Umbilical cord (tissue), 2 donors: ENCODE data around the gene FAM193A. TPM values are rescaled to one million over a fixed set of nuclear protein-coding genes. Genes with fewer than 3 reads are reported as not detected.
"Not testable (repeated sequence)": the region's sequence is repeated elsewhere in the genome, so short reads cannot be mapped to it uniquely, and the experiment has no call there.

ENCODE experiments used
- DNase-seq: peaks from one replicate; pipeline ENCODE4 v3.0.0-alpha.2; 2015; ENCODE audit warnings: low spot score
- total RNA-seq: library from RNA; depleted of rRNA; stranded (reverse); fragments of >200 nt; gene quantifications from one replicate; pipeline ENCODE4 v1.2.3, GENCODE V29; 2014; ENCODE audit warnings: low replicate concordance; ENCODE audit not compliant: insufficient read depth

Gene FAM193A
- total RNA-seq, 1 donor from 2014 or later: 23.4 TPM

DNA sequence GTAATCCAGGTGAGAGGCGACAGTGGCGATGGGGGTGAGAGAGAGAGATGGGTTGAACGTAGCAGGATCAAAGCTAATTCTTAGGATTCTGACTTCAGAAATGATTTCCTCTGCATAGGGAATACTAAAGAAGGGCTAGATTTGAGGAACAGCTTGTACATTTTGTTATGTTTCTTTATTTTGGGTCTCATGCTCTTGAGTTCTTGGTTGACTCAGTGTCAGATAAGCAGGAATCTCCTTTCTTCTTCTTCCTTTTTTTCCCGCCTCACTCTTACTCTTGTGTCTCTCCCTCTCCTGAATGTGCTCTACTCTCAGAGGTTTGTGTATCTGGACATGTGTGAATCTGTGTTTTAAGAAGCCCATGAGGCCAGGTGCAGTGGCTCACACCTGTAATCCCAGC, 36.4 kb downstream of the FAM193A start:
- DNase-seq: no peak

DNA sequence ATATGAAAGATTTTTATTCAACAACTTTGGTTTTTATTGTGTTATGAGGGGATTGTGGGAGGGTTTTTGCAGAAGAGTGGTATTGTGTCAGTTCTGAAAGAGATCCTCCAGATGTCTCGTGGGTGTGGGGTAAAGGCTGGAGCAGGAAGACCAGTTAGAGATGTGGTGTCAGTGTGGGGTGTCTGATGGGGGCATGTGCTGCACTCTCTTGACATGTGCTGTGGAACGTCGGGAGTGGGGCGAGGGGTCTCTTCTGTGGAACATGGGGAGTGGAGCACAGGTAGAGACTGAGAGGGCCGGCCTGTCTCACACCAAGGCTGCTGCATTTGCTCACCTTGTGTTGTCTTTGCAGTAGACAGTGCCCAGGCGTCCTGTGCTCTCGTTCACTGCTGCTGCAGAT, 37.6 kb downstream of the FAM193A start:
- no peak for DNase-seq

DNA sequence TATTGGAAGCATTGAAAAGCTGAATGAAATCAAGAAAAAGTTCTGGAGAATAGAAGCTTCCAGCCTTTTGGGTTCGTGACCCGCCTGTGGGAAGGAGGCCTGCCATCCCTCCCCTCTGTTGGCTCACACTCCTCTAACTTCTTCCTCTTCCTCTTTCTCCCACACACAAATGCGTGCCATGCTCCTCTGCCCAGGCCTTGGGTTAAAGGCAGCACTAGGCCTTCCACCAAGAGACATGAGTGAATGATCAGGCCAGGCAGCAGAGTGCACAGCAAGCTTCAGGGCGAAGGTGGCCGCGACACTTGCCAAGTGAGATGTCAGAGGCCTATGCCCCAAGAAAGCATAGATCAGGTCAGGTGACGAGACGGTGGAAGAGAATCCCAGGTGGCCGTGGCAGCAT, 38.4 kb downstream of the FAM193A start:
- DNase-seq: no peak

DNA sequence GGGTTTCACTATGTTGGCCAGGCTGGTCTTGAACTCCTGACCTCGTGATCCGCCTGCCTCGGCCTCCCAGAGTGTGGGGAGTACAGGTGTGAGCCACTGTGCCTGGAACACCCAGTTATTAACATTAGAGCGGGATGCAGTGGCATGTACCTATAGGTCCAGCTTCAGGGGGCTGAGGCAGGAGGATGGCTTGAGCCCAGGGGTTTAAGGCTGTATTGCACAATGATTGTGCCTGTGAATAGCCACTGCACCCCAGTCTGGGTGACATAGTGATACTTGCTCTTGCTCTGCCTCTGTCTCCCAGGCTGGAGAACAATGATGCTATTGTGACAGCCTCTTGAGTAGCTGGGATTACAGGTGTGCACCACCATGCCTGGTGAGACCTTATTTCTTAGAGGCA, 39.8 kb downstream of the FAM193A start:
- DNase-seq: no peak

DNA sequence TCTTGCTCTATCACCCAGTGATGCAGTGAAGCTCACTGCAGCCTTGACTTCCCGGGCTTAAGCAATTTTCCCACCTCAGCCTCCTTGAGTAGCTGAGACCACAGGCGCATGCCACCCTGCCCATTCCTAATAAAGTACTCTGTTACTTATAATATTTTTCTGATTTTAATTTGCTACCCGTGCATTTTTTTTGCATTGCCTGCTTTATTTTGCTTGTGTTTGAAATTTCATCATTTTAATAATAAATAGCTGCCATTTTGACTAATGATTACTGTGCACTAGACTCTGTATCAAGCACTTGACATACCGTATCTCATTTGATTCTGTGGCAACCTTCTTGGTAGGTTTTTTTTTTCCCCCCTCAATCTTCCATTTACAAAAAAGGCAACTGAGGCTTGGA, 41.7 kb downstream of the FAM193A start:
- DNase-seq: no peak

DNA sequence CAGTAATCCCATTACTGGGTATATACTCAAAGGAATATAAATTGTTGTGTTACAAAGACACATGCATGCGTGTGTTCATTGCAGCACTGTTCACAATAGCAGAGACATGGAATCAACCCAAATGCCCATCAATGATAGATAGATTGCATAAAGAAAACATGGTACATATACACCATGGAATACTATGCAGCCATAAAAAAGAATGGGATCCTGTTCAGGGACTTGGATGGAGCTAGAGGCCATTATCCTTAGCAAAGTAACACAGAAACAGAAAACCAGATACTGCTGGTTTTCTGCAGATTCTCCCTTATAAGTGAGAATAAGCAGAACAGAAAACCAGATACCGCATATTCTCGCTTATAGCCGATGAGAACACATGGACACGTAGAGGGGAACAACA, 43.5 kb downstream of the FAM193A start:
- DNase-seq: no peak

DNA sequence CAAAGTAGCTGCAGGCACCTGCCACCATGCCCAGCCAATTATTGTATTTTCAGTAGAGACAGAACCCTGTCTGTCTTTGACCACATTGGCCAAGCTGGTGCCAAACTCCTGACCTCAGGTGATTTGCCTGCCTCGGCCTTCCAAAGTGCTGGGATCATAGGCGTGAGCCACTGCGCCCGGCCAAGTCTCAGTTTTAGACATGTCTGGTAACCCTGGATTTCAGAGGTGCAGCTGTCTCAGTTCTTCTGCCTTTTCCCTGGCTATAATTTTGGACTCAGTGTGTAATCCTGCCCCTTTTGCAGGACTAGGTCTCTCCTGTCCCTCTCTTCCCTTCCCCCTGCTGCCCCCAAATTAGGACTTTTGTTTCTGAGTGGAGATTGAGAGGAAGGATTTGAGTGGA, 46.6 kb downstream of the FAM193A start:
- no peak for DNase-seq

DNA sequence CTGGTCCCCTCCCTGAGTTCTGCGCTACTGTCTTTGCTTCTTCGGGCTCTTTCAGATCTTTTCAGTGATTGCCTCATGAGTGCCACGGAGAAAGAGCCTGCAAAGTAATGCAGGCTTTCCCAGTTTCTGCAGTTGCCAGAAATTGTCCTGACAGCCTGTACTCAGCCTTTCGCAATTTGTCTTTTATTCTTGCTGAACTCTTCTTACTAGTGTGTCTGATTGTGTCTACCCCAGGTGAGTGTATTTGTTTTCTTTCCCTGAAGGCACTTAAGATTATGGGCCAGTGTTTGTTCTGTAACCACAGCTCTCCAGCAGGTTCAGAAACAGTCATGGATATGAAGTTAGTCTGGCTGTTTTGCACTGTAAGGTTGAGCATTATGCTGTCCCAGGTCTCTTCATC, 47.1 kb downstream of the FAM193A start:
- peak; percentile 65 for DNase-seq

DNA sequence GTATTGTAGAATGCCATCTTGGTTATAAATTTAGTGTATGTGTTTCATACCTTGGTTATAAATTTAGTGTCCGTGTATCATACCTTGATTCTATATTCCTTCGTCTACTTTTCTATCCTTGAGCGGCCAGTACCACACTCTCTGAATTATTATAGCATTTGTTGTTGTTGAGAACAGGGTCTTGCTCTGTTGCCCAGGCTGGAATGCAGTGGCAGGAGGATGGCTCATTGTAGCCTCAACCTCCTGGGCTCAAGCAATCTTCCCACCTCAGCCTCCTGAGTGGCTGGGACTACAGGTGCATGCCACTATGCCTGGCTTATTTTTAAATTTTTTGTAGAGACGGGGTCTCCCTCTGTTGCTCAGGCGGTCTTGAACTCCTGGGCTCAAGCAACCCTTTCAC, 50.1 kb downstream of the FAM193A start:
- no peak for DNase-seq

DNA sequence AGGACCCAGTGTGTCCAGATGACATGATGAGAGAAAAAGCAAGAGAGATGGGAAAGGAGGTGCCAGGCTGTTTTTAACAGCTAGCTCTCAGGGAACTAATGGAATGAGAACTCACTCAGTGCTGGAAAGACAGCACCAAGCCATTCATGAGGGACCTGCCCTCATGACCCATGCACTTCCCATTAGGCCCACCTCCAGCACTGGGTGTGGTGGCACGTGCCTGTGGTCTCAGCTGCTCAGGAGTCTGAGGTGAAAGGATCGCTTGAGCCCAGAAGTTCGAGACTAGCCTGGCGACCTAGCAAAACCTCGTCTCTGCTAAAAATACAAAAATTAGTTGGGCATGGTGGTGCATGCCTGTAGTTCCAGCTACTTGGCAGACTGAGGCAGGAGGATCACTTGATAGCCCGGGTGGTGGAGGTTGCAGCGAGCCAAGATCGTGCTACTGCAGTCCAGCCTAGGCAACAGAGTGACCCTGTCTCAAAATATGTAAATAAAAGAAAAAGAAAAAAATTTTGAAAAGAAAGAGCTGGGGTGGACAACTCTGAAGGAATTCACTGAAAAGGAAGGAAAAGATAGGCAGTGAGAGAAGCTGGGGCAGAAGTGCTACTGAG, 50.9 kb downstream of the FAM193A start:
- no peak for DNase-seq

DNA sequence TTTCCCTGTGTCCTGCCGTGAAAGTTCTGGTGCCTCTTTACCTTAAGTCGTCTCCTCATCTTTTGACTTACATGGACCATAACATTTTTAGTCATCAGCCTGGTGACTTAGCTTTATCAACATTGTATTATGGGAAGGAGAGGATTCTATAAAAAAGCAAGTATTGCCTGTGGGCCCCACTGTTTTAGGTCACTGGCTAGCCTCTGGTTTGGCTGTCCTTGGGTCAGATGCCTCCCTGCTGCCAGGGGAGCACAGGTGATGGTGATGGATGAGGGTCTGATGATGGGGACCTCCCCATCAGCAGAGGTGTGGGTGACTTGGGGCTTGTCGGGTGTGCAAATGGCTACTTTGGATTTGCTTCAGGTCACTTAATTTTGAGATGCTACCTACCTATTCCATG, 51.8 kb downstream of the FAM193A start:
- DNase-seq: no peak

DNA sequence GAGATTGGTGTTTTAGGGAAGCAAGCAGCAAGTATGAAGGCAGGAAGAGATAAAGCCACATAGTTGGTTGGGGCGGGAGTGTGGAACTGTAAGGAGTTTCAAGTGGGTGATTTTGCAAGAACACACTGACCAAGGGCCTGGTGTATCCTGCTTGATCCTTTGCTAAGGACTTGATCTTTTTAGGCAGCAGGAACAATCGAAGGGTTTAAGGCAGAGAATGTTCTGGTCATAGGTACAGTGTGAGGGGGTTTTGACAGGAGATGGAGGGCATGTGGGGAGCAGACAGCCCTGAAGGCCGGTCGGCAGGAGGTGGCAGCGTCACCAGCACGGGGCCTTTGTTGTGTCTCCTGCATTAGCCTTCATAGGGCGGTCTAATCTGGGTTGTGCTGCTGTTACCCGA, 54.7 kb downstream of the FAM193A start:
- DNase-seq: peak; percentile 78

DNA sequence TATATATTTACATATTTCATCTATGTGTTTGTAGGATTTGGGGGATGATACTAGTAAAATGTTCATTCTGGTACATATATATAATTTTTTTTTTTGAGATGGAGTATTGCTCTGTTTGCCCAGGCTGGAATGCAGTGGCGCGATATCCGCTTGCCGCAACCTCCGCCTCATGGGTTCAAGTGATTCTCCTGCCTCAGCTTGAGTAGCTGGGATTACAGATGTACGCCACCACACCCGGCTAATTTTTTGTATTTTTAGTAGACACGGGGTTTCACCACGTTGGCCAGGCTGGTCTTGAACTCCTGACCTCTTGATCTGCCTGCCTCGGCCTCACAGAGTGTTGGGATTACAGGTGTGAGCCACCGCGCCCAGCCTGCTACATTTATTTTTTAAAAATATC, 55.6 kb downstream of the FAM193A start:
- not testable (repeated sequence) for DNase-seq

DNA sequence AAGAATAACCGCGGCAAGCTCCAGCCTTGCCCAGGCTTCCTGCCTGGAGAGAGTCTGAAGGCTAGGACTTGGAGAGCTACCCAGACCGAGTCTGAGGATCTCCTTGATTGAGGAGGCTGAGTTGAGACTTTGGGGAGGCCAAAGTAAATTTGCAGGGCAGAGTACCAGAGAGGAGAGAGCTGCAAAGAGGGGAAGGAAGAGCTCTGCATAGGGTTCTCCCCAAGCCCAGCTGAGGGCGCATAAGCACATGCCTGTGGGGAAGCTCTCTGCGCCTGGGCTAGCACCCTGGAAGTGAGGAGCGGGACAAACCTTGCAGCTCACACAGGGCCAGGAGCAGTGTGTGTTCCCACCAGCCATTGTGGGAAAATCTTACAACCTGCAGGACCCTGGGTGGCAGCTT, 56.1 kb downstream of the FAM193A start:
- DNase-seq: no peak

DNA sequence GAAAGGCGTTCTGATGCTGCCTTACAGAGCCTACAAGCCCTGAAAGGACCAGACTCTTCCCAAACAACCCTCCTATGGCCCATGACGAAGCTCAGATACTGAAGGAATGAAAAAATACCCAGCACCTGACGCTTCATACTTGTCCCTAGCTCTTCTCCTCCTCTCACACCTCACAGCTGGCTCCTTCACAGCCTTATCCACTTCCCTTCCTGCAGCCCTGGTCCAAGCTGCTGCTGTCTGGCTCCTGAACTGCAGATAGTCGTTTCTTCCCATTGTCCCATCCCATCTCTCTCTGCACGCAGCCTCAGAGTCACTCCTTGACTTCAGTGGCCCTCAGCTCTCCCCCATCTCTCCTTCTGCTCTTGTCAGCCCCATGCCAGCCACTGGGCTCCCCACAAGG, 56.6 kb downstream of the FAM193A start:
- DNase-seq: no peak

DNA sequence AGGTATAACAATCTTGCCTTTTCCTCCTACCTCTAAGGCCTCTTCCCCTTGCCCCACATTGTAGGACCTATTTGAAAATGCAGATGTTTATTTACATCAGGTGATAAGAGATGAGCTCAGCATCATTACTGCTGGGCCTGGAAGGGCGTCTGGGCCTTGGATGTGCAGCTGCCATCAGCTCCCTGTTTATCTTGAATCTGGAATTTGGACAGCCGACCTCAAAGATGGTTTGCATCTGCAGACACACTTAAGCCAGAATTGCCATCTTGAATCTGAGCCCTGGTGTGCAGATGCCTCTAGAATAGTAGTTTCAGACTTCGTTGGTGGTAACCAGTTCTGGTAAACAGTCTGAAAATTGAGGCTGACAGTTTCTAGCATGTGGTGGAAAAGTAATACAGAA, 59.0 kb downstream of the FAM193A start:
- DNase-seq: peak; percentile 64

DNA sequence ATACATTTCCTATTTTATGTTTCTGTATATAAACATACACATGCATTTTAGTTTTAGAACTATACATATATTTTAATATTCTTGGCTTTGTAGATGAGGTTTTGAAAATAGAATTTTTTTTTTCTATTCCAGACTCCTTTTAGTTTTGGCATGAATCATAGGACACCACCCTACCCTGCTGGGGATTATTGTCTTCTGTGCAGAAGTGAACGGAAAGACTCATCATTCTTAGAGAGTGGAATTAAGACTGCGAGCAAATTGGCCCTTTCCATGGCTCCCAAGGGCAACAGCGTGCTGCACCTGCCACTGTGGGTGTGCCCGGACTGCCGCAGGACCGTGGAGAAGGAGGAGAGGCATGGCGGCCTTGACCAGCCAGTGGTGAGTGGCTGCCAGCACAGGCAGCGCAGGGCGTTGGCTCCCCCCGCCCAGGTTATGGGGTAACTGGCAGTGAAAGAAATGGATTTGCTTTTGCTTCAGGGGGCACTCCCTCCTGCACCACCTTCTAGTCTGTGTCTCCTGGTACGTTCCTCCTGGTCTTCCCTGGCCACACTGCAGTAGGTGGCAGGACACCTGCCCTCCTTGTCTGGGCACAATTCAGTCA, 59.6 kb downstream of the FAM193A start:
- peak; percentile 14 for DNase-seq

DNA sequence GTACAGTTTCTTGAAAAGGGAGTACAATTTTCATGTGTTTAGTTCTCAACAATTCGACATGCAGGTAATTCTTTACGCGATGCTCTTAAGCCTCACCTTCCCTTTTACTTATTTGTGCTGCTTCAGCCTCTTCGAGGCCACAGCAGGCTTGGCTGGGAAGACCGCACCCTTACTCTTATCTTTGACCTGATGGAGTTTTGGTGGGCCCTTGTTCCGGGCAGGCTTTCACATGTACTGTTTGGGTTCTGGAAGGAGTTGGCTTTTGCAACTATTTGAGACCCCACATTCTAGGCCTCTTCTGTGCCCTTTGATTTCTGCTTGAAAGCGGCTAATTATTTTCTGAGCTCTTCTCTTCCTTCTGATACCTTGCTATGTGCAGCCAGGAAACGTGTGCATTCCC, 60.2 kb downstream of the FAM193A start:
- DNase-seq: no peak

DNA sequence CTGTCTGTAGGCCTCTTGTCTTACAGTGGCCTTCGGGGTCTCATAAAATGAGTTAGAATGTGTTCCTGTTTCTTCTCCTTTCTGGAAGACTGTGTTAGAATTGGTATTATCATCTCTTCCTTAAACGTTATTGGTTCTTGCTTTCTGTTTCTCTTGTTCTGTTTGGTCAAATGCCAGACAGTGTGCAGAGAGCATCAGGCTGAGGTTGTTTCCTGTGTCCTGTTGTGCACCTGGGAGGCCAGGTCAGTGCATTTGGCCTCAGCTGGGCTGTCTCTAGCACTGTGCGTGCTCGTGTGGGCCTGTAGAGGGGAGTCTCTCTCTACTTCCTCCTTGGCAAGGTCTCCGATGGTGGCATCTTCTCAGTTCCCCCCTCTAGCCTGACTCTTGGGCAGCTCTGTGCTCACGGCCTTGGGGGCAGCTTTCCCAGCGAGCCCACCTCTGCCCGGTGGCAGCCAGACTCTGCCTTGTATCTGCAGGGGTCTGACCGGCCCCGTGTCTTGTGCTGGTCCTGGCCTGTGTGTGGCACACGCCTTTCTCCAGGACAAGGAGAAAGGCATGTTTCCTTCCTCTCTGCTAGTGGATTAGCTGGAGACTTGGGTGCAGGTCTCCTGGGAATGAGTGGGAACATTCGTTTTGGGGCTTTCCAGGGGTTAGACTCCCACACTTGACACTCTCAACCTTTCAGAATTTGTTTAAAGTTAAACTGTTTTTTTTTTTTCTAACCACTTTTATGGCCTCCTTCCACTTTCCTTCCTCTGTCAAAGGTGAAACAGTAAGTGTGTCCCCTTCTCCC, 62.3 kb downstream of the FAM193A start:
- DNase-seq: no peak

DNA sequence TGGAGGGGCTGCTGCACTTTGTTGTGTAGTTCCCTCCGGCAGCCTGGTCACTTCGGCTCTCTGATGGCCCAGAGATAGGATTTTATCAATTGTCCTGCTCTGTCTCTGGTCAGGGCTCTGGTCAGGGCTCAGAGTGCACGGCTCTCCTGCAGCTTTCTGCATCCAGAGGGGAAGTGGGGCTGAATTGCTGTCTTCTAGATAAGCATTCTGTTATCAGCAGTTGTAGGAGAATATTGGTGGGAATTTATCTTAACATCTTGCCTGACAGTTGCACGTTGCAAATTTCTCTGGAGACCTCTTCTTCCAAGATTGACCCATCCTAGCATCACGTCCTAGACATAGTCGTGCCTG, 62.8 kb downstream of the FAM193A start:
- no peak for DNase-seq

DNA sequence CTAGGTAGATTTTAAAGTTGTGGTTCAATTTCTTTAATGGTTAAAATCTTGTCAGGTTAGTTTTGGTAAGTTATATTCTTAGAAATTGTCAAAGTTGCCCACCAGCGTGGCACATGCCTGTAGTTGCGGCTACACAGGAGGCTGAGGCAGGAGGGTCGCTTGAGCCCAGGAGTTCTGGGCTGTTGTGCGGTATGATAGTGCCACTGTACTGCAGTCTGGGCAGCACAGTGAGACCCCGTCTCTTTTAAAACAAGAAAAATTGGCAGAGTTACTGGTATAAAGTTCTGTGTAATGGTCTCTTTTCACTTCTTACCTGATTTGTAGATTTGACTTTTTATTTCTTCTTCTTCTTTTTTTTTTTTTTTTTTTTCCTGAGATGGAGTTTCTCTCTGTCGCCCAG, 64.4 kb downstream of the FAM193A start:
- DNase-seq: no peak

DNA sequence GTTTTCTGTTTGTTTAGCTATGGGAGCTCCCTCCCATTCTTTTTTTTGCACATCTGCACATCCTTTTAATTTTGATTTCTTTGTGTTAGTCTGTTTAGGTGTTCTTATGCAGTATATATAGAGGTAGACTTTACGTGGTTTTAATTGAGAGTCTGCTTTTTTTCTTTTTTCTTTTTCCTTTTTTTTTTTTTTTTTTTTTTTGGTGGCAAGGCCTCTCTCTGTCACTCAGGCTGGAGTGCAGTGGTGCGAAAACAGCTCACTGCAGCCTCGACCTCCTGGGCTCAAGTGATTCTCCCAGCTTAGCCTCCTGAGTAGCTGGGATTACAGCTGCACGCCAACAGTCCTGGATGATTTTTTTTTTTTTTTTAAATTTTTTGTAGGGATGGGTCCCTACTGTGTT, 68.2 kb downstream of the FAM193A start:
- no peak for DNase-seq

DNA sequence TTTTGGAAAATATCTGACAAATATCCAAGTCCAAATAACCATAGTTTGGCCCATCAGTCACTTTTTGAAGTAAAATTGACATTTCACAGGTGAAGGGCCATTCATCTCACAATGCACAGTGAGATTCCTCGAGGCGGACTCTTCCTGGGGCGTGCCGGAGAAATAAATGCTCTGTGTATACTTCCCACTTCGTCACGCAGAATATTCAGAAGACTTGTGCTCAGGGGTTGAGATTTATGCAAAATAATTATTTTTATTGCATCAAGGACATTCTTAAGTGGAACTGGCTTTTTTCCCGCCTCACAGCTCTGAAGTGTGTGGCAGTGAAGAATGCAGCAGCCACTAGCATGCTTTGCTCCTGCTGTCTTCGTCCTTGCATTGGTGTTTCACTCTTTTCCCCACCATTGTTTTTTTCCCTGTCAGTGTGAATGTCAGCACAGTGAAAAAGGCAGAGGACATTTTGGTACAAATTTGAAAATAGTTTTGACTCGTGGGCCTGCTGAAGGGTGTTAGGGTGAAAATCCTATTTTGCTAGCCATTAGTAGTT, 70.6 kb downstream of the FAM193A start:
- DNase-seq: no peak
